OCI-M1 (cell line): ENCODE data around the gene CYP4F2.
A peak's percentile ranks its signal among the peaks of the same experiment; 100 is the strongest.
"Not testable (repeated sequence)": the region's sequence is repeated elsewhere in the genome, so short reads cannot be mapped to it uniquely, and the experiment has no call there.

Experiments used
- DNase-seq: peaks from one replicate; lab custom pipeline; 2025; lab: John Stamatoyannopoulos, UW

Gene CYP4F2

DNA sequence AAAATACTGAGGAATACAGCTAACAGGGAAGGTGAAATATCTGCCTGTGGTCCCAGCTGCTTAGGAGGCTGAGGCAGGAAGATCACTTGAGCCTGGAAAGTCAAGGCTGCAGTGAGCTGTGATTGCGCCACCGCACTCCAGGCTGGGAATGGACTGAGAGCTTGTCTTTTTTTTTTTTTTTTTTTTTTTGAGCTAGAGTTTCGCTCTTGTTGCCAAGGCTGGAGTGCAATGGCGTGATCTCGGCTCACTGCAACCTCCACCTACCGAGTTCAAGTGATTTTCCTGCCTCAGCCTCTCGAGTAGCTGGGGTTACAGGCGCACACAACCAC lies 54.0 kb downstream of the CYP4F2 start:
- DNase-seq, result peak; percentile 78

DNA sequence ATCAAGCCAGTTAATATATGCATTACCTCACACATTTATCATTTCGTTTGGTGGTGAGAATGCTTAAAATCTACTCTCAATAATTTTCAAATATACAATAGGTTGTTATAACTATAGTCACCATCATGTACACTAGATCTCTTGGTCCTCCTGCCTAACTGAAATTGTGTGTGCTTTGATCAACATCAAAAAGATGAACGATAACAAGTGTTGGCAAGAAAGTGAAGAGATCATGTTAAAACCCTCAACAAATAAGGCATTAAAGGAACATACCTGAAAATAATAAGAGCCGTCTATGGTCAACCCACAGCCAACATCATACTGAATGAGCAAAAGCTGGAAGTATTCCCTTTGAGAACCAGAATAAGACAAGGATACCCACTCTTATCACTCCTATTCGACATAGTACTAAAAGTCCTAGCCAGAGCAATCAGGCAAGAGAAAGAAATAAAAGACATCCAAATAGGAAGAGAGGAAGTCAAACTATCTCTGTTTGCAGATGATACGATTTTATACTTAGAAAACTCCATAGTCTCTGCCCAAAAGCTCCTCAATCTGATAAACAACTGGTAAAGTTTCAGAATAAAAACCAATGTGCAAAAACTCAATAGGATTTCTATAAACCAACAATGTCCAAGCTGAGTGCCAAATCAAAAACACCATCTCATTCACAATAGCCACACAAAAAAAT lies 54.5 kb downstream of the CYP4F2 start:
- DNase-seq, result peak; percentile 78

DNA sequence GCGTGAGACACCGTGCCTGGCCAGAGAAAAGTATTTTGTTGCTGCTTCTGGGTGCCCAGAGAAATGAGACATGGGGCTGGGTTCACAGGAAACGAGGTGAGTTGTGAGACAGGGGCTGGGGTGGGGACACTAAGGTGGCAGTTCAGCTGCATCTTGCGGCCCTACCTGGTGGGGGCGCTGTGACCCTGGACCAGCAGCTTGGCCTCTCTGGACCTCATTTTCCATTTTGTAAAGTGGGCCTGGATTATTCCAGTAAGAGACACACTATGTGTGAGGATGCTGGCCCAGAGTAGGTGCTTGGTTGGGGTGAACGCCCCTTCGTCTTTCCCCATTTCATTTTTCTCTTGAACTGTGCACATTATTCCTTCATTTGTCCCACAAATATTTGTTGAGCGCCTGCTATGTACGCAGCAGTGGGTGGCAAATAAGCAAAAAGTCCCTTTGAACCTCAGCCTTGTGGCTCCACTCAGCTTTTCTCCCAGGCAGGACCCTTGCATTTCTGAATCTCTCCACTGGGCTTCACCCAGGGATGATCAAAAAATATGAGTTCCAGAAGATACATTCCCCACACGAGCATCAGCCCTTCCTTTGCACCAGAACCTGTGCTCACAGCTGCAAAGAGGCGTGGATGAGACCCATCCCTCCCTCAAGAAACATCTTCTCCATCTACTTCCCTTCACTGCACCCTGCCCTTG lies 55.9 kb downstream of the CYP4F2 start:
- DNase-seq, result peak; percentile 7

DNA sequence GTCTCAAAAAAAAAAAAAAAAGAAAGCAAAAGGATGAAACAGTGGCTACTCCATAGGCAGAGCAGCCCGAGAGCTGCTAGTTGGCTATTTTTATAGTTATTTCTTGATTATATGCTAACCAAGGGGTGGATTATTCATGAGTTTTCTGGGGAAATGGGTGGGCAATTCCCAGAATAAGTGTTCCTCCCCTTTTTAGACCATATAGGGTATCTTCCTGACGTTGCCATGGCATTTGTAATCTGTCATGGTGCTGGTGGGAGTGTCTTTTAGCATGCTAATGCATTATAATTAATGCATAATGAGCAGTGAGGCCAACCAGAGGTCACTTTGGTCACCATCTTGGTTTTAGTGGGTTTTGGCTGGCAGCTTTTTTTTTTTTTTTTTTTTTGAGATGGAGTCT lies 57.0 kb downstream of the CYP4F2 start:
- no peak for DNase-seq

DNA sequence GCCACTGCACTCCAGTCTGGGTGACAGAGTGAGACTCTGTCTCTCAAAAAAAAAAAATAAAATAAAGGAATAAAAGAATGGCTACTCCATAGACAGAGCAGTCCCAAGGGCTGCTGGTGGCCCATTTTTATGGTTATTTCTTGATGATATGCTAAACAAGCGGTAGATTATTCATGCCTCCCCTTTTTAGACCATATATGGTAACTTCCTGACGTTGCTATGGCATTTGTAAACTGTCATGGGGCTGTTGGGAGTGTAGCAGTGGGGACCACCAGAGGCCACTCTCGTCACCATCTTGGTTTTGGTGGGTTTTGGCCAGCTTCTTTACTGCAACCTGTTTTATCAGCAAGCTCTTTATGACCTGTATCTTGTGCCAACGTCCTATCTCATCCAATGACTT lies 58.0 kb downstream of the CYP4F2 start:
- peak; percentile 13 for DNase-seq

DNA sequence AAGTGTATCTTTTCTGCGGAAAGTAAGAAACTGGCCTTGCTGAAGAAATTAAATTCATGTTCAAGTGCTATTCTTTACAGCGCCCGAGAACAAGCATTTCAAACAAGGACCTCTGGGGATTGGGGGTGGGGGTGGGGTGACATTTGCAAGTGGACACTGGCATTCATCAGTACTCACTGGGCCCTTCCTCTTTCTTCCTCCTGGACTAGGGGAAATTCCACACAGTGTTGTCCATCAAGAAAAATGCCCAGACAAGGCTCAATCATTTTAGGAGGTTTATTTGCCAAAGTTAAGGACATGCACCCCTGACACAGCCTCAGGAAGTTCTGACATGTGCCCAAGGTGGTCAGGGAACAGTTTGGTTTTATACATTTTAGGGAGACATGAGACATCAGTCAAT lies 59.5 kb downstream of the CYP4F2 start:
- peak; percentile 20 for DNase-seq

DNA sequence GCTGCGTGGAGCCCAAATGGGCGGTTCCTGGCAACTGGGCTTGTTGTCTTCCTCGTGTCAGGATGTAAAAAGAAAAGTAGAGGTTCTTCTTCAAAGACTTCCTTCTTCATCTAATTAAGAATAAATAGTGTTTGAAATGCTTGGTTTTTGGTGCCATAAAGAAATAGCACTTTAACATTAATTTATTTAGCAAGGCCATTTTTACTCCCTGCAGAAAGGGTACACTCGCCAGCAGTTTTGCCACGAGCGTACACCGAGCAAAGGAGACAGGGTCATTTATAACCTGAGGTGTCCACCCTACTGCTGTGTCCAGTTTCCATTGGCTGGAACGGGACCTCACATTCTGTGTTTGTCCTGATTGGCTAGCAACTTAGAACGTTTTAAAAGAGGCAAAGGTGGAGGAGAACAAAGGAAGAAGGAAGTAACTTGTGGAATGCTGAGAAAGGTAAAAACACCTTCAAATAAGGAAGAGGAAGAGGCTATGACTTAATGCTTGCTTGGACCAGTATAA lies 60.6 kb downstream of the CYP4F2 start:
- DNase-seq, result peak; percentile 91

DNA sequence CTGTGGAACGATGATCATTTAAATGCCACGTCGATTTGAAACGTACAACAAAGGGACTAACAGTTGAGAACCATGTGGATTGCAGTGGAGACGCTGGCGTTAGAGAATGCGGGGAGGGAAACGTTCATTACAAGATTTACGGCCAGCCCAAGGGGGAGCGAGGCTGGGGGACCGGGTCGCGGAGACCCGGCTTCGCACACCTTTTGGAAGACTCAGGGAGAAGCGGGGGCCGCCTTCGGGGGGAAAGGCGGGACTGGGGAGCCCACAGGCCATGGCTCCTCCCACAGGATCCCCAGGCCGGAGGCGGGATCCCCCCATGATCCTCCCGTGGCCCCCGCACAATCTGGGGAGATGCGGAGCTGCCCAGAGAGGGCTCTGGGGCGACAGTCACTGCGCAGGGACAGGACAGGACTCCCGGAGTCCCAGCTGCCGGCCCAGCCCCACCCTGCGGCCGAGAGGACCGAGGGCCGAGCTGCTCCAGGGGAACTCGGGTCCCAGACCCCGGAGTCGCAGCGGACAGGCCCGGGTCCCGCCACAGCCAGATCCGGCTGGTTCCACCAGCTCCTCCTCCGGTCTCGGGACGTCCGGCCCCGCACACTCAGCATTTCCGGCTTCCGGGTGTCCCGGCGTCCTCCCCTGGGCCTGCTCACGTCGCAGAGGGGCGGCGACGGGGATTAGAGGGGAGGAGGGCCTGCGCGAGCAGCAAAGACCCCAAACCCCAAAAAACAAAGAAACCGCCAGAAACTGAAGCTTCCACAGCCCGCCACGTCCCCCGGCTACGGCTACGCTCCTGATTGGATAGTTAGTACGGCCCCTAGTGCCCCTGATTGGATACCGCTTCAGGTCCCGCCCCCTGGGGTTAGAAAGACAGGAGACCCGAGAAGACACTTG lies 61.3 kb downstream of the CYP4F2 start:
- peak; percentile 98 for DNase-seq

DNA sequence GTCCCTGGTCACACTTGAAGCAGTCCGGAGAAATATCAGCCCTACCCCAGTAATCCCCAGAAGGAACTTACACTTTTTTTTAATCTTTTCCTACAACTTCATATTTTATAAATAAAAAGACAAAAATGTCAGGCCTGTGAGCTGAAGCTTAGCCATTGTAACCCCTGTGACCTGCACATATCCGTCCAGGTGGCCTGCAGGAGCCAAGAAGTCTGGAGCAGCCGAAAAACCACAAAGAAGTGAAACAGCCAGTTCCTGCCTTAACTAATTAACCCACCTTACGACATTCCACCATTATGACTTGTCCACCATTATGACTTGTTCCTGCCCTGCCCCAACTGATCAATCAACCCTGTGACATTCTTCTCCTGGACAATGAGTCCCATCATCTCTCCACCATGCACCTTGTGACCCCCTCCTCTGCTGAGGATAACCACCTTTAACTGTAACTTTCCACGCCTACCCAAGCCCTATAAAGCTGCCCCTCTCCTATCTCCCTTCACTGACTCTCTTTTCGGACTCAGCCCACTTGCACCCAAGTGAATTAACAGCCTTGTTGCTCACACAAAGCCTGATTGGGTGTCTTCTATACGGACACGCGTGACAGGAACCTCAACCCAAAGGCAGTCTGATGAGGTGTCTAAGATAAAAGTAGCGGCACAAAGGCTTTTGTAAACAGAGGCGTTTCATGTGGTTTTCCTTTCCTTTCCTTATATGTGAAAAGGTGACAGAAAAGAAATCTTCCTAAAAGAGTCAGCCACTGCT lies 62.1 kb downstream of the CYP4F2 start:
- DNase-seq, result peak; percentile 67

DNA sequence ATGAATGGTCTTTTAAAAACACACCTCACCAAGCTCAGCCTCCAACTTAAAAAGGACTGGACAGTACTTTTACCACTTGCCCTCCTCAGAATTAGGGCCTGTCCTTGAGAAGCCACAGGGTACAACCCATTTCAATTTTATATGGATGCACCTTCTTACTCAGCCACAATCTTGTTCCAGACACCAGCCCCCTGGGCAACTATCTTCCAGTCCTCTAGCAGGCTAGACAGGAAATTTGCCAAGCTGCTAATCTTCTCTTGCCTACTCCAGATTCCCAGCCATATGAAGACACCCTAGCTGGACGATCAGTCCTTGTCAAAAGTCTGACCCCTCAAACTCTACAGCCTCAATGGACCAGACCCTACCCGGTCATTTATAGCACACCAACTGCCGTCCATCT lies 63.6 kb downstream of the CYP4F2 start:
- not testable (repeated sequence) for DNase-seq

DNA sequence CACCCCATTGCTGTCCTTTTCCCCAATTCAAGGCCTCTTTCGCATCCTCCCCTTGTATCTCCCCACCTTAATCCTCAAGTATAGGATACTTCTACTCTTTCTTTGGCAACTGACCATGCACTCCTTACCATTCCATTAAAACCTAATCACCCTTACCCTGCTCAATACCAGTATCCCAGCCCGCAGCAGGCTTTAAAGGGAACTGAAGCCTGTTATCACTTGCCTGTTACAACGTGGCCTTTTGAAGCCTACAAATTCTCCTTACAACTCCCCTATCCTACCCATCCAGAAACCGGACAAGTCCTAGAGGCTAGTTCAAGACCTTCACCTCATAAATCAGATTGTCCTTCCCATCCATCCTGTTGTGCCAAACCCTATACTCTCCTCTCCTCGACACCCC lies 66.2 kb downstream of the CYP4F2 start:
- no peak for DNase-seq

DNA sequence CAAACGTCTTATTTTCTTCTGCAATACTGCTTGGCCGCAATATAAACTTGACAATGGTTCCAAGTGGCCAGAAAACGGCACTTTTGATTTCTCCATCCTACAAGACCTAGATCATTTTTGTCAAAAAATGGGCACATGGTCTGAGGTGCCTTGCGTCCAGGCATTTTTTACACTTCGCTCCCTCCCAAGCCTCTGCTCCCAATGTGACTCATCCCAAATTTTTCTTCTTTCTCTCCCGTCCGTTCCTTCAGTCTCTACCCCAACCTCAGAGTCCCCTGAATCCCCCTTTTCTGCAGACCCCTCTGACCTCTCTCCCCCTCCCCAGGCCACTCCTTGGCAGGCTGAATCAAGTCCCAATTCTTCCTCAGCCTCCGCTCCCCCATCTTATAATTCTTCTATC lies 68.1 kb downstream of the CYP4F2 start:
- DNase-seq, result no peak

DNA sequence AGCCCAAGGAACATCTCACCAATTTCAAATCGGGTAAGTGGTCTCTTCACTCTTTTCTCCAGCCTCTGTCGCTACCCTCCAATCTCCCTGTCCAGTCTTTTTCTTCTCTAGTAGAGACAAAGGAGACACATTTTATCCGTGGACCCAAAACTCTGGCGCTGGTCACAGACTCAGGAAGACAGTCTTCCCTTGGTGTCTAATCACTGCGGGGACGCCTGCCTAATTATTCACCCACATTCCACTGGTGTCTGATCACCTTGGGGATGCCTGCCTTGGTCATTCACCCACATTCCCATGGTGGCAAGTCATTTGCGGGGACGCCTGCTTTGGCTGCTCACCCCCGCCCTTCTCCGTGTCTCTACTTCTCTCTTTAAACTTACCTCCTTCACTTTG lies 68.6 kb downstream of the CYP4F2 start:
- DNase-seq, result no peak

DNA sequence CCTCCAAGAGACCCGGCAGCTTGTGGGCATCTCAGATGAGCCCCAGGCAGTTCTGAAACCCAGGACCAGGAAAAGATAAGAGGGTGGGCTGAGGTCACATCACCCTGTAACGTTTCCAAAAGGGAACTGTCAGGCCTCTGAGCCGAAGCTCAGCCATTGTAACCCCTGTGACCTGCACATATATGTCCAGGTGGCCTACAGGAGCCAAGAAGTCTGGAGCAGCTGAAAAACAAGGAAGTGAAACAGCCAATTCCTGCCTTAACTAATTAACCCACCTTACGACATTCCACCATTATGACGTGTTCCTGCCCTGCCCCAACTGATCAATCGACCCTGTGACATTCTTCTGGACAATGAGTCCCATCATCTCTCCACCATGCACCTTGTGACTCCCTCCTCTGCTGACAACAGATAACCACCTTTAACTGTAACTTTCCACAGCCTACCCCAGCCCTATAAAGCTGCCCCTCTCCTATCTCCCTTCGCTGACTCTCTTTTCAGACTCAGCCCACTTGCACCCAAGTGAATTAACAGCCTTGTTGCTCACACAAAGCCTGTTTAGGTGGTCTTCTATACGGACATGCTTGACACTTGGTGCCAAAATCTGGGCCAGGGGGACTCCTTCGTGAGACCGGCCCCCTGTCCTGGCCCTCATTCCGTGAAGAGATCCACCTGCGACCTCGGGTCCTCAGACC lies 69.1 kb downstream of the CYP4F2 start:
- DNase-seq, result peak; percentile 74

DNA sequence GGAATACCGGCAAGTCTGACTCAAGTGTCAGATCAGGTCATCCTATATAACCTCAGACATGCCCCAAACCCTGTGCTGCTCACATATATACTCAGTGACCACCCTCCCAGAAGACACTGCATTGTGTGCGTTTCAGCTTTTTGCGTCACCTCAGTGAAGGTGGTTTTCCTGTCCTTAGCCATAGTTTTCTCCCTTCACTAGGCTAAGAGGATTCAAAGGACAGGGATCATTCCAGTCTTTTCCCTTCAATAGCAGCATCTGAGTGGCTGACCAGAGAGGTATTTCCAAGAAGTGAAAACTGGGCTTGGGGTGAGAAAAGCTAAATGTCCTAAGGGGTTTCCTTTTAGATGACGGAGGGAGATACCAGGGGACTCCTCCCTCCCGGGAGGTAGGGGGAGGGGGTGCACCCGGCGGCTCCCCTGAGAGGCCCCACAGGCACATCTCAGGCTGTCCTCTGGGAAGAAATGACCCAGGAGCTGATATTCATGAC lies 69.7 kb downstream of the CYP4F2 start:
- peak; percentile 78 for DNase-seq
